PC-9 (cell line): Measurements from ENCODE around the gene CHDH. TPM values are rescaled to one million over a fixed set of nuclear protein-coding genes. Genes with fewer than 3 reads are reported as not detected.

Experiments used
- BruUV-seq: library from RNA; stranded (reverse); fragments of 400-500 nt; replicated peaks from 2 replicates; lab custom pipeline; 2021; lab: Mats Ljungman, UMichigan
- CTCF ChIA-PET: fragments of 300-600 bp; sonication (Branson Sonifier 250); formaldehyde crosslinking; loops from one replicate; lab custom pipeline; 2022; ENCODE audit warnings: antibody characterized with exemption; lab: Charles Lee
- POLR2A ChIA-PET: fragments of 300-600 bp; sonication (Branson Sonifier 250); formaldehyde crosslinking; loops from one replicate; lab custom pipeline; 2022; ENCODE audit warnings: antibody characterized with exemption; ENCODE audit not compliant: unreplicated experiment; lab: Charles Lee
- DNase-seq, 2 experiments: peaks; one replicate each; pipeline versions ENCODE4 v3.0.0 to v3.0.0-alpha.2; 2015 to 2022; ENCODE audit warnings: mixed read lengths in 1 of 2
- H2AFZ ChIP-seq: fragments of 200-600 bp; sonication (generic); 2 replicates; pipeline ENCODE4 v1.8.1; 2017; ENCODE audit warnings: antibody characterized with exemption
- H3F3A ChIP-seq: fragments of 200-600 bp; sonication (generic); 2 replicates; pipeline ENCODE4 v1.8.1; 2017; ENCODE audit warnings: antibody characterized with exemption, mild to moderate bottlenecking, low read depth; ENCODE audit not compliant: insufficient read depth
- H3K27ac ChIP-seq: fragments of 200-600 bp; sonication (generic); 2 replicates; pipeline ENCODE4 v1.6.1; 2016; ENCODE audit warnings: mixed run types
- H3K27me3 ChIP-seq: fragments of 200-600 bp; sonication (generic); 2 replicates; pipeline ENCODE4 v1.6.1; 2016; ENCODE audit warnings: low read depth, mixed run types; ENCODE audit not compliant: insufficient read depth
- H3K36me3 ChIP-seq: fragments of 200-600 bp; sonication (generic); 2 replicates; pipeline ENCODE4 v1.6.1; 2016; ENCODE audit warnings: low read depth, mixed run types
- H3K4me1 ChIP-seq: fragments of 200-600 bp; sonication (generic); replicated peaks from 2 replicates; pipeline ENCODE4 v1.6.1; 2016; ENCODE audit warnings: mixed run types; ENCODE audit not compliant: insufficient read depth
- H3K4me2 ChIP-seq: fragments of 200-600 bp; sonication (generic); 2 replicates; pipeline ENCODE4 v1.6.1; 2017; ENCODE audit warnings: mixed run types
- H3K4me3 ChIP-seq: fragments of 200-600 bp; sonication (generic); 2 replicates; pipeline ENCODE4 v1.6.1; 2016; ENCODE audit warnings: mixed run types
- H3K79me2 ChIP-seq: fragments of 200-600 bp; sonication (generic); 2 replicates; pipeline ENCODE4 v1.6.1; 2017; ENCODE audit warnings: low read depth, mixed run types
- H3K9me2 ChIP-seq: fragments of 200-600 bp; sonication (generic); 2 replicates; pipeline ENCODE4 v1.8.1; 2017; ENCODE audit warnings: mild to moderate bottlenecking; ENCODE audit not compliant: insufficient read depth
- H3K9me3 ChIP-seq: fragments of 200-600 bp; sonication (generic); 2 replicates; pipeline ENCODE4 v1.8.1; 2016; ENCODE audit warnings: low read depth; ENCODE audit not compliant: insufficient read depth
- H4K20me1 ChIP-seq: fragments of 200-600 bp; sonication (generic); 2 replicates; pipeline ENCODE4 v1.8.1; 2017; ENCODE audit not compliant: insufficient read depth
- EZH2 ChIP-seq: fragments of 200-600 bp; sonication (generic); IDR thresholded peaks from 2 replicates; pipeline ENCODE4 v1.8.0; 2017; ENCODE audit warnings: antibody characterized with exemption, low read depth
- intact Hi-C: fragments of 100-400 bp; cut with micrococcal nuclease; formaldehyde crosslinking; loops from one replicate; pipeline ENCODE4 v1.10.0; 2022; ENCODE audit not compliant: unreplicated experiment
- total RNA-seq: library from RNA; stranded (reverse); gene quantifications from 2 replicates; pipeline ENCODE4 v1.2.3, GENCODE V29; 2021
- TF ChIP-seq, protein P1 (sequence below): fragments of 200-600 bp; sonication (generic); conservative IDR thresholded peaks from 2 replicates; pipeline ENCODE4 v1.6.1; 2017; ENCODE audit warnings: mixed run types, antibody characterized with exemption, mild to moderate bottlenecking, moderate library complexity

Gene CHDH
- total RNA-seq, 1 experiment from 2014 or later, result not detected

DNA sequence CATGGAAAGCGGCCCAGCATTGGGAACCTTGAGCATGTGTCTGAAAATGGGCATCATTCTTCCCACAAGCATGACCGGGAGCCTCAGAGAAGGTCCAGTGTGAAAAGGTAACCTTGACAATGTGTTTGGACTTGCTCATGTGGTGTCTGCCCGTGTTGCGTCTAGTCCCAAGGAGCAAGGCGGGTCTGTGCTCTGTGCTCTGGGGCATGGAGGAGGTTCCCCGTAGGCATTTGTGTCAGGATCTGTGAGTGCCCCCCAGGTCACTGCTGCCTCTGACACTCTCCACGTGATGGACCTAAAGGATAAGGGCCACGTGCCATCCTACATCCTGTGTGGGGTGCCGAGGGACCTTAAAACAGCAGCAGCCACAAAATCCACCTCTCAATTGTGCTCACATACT is 44.9 kb downstream of the CHDH start:
- POLR2A ChIA-PET, result no interaction called here

DNA sequence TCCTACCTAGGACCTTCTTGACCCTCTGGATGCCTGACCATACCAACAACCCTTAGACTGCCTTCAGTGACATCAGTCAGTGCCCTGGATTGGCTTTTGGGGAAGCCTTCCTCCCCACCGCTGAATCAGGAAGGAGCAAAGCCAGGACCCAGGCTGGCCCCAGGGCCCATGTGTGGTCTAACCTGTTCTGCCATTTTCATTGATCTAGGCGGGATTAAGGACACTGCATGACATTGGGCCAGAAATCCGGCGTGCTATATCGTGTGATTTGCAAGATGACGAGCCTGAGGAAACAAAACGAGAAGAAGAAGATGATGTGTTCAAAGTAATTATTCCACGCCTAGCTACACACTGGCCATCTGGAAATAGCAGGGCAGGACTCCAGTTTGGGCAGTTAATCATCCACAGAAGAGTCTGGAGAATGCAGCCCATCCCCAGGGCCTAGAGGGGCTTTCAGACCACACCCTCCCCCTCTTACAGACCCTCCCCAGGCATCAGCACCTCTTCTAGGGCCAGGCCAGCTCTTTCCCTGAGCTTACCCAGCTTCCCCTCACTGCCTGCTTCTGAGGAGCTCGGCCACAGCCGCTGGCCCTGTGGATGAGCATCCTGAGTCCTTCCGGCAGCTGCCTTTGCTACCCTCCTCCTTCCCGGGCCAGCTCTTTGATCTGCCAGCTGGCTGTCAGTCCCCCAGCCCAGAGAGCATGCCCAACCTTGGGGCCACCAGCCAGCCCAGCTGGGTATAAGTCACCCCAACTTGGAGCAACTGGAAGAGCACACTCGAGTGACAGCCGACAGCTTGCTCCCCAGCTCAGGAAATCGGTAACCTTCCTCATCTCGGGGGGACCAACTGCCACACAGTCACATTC is 45.9 kb downstream of the CHDH start:
- no peak for DNase-seq
- CTCF ChIA-PET, result interaction anchor here (0.7 kb wide), 1 partner anchor 99 kb away, joined by 5 read pairs; no protein-coding TSS in a partner anchor
- H3F3A ChIP-seq, result no peaks in the 10 kb centered on the region

More for the DNA sequence above, 44.9 kb downstream of the CHDH start:
- H3K9me3 ChIP-seq, result no peaks in the 10 kb centered on the region
- no peak for DNase-seq
- H3K4me1 ChIP-seq, result no peaks in the 10 kb centered on the region
- no peaks in the 10 kb centered on the region for H3K9me2 ChIP-seq
- H3K27ac ChIP-seq, result no peak overlapping the region
- H3K4me3 ChIP-seq, result no peak overlapping the region
- no peak overlapping the region for H2AFZ ChIP-seq
- peaks cover 97% of the 10 kb centered on the region for H3K27me3 ChIP-seq
- H3K4me2 ChIP-seq, result no peak overlapping the region
- H3K36me3 ChIP-seq, result no peaks in the 10 kb centered on the region
- no peaks in the 10 kb centered on the region for H4K20me1 ChIP-seq
- no peaks in the 10 kb centered on the region for H3K79me2 ChIP-seq
- BruUV-seq, result no TSS peak
- TF ChIP-seq, protein P1, sequence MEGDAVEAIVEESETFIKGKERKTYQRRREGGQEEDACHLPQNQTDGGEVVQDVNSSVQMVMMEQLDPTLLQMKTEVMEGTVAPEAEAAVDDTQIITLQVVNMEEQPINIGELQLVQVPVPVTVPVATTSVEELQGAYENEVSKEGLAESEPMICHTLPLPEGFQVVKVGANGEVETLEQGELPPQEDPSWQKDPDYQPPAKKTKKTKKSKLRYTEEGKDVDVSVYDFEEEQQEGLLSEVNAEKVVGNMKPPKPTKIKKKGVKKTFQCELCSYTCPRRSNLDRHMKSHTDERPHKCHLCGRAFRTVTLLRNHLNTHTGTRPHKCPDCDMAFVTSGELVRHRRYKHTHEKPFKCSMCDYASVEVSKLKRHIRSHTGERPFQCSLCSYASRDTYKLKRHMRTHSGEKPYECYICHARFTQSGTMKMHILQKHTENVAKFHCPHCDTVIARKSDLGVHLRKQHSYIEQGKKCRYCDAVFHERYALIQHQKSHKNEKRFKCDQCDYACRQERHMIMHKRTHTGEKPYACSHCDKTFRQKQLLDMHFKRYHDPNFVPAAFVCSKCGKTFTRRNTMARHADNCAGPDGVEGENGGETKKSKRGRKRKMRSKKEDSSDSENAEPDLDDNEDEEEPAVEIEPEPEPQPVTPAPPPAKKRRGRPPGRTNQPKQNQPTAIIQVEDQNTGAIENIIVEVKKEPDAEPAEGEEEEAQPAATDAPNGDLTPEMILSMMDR, result no peak
- TF ChIP-seq EZH2, result no peak
- intact Hi-C loops, result no loop called here
- H3F3A ChIP-seq, result no peaks in the 10 kb centered on the region
- CTCF ChIA-PET, result no interaction called here

DNA sequence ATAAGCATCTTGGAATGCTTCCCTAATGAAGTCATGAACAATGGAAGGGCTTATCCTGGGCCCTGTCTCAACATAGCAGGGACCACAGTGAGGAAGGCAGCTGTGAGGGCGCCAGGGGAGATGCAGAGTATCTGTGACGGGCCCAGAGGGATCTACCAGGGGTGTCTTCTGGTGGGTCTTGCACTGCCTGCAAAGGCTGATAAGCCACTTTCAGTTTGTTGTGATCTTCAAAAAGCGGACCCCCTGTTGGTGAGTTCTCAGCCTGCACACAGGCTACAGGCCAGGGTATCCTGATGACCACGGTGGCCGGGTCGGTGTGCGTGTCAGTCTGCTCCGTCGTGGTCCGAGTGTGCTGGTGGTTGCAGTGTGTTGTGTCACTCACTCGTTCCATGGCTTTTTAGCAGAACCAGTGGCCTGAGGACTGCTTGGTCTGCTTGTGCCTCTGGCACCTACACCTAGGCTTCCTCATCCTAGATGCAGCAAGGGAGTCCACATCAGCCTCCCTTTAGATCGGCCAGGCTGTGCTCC is 46.8 kb downstream of the CHDH start:
- CTCF ChIA-PET, result no interaction called here
- POLR2A ChIA-PET, result no interaction called here
- Histone ChIP-seq H3K4me1 (no peaks in the 10 kb centered on the region), H3K9me3 (no peaks in the 10 kb centered on the region), H3K79me2 (no peaks in the 10 kb centered on the region), H3K27ac (no peak overlapping the region), H3K4me2 (no peak overlapping the region), H3K9me2 (no peaks in the 10 kb centered on the region), H3F3A (no peaks in the 10 kb centered on the region), H3K36me3 (no peaks in the 10 kb centered on the region), H2AFZ (no peak overlapping the region), H3K4me3 (no peak overlapping the region), H4K20me1 (no peaks in the 10 kb centered on the region), H3K27me3 (peaks cover 96% of the 10 kb centered on the region)
- BruUV-seq, result no TSS peak
- intact Hi-C loops, result no loop called here
- no peak for TF ChIP-seq EZH2
- TF ChIP-seq, protein P1, result no peak
- DNase-seq, result no peak

More for the DNA sequence above, 45.9 kb downstream of the CHDH start:
- no peaks in the 10 kb centered on the region for H3K4me1 ChIP-seq
- no peak overlapping the region for H3K27ac ChIP-seq
- H3K27me3 ChIP-seq, result peaks cover 98% of the 10 kb centered on the region
- H3K9me3 ChIP-seq, result no peaks in the 10 kb centered on the region
- BruUV-seq, result no TSS peak
- no peak overlapping the region for H3K4me2 ChIP-seq
- POLR2A ChIA-PET, result no interaction called here
- H3K79me2 ChIP-seq, result no peaks in the 10 kb centered on the region
- no peaks in the 10 kb centered on the region for H3K36me3 ChIP-seq
- no peak for TF ChIP-seq EZH2
- TF ChIP-seq, protein P1, result no peak
- no peaks in the 10 kb centered on the region for H3K9me2 ChIP-seq
- no peak overlapping the region for H3K4me3 ChIP-seq
- intact Hi-C loops, result no loop called here
- no peaks in the 10 kb centered on the region for H4K20me1 ChIP-seq
- no peak overlapping the region for H2AFZ ChIP-seq
